Parathyroid adenoma (tissue), 2 donors: Measurements from ENCODE around the gene MTA1.
A peak's percentile ranks its signal among the peaks of the same experiment; 100 is the strongest.

Experiments
- H2AFZ ChIP-seq: fragments of 300-600 bp; sonication (generic); one replicate; pipeline ENCODE4 v1.7.0; 2017; ENCODE audit warnings: antibody characterized with exemption, mild to moderate bottlenecking
- H3K27ac ChIP-seq: fragments of 300-600 bp; sonication (generic); one replicate; pipeline ENCODE4 v1.7.0; 2017
- H3K27me3 ChIP-seq: fragments of 300-600 bp; sonication (generic); one replicate; pipeline ENCODE4 v1.7.0; 2017; ENCODE audit warnings: low read length; ENCODE audit not compliant: control insufficient read depth, insufficient read depth
- H3K36me3 ChIP-seq: fragments of 300-600 bp; sonication (generic); one replicate; pipeline ENCODE4 v1.7.0; 2017; ENCODE audit warnings: low read length; ENCODE audit not compliant: control insufficient read depth, insufficient read depth
- H3K4me1 ChIP-seq: fragments of 300-600 bp; sonication (generic); one replicate; pipeline ENCODE4 v1.7.0; 2017; ENCODE audit warnings: control low read depth
- H3K4me2 ChIP-seq: fragments of 300-600 bp; sonication (generic); one replicate; pipeline ENCODE4 v1.7.0; 2017; ENCODE audit warnings: low read length
- H3K4me3 ChIP-seq: fragments of 300-600 bp; sonication (generic); one replicate; pipeline ENCODE4 v1.7.0; 2017; ENCODE audit warnings: low read depth, low read length
- H3K79me2 ChIP-seq: fragments of 300-600 bp; sonication (generic); one replicate; pipeline ENCODE4 v1.7.0; 2017; ENCODE audit warnings: control low read depth
- H3K9ac ChIP-seq: fragments of 300-600 bp; sonication (generic); one replicate; pipeline ENCODE4 v1.7.0; 2017; ENCODE audit warnings: mild to moderate bottlenecking
- H3K9me3 ChIP-seq: fragments of 300-600 bp; sonication (generic); one replicate; pipeline ENCODE4 v1.7.0; 2017; ENCODE audit warnings: low read length; ENCODE audit not compliant: control insufficient read depth
- CTCF ChIP-seq: fragments of 300-600 bp; sonication (generic); IDR thresholded peaks from one replicate; pipeline ENCODE4 v1.7.0; 2017; ENCODE audit warnings: antibody characterized with exemption, mild to moderate bottlenecking
- donor health status: primary hyperparathyroidism.

MTA1 gene

GRCh38 chr14:105419195-105420091, at the start of gene MTA1:
Gene MTA1 (plus strand): TSS chr14:105419827. CDS start chr14:105420036, 209 bp downstream.
- no peaks in the 10 kb centered on the region for H3K36me3 ChIP-seq
- H3K4me2 ChIP-seq: peak within 1 kb of the TSS; percentile 98
- H3K79me2 ChIP-seq: peaks cover 8% of the 10 kb centered on the region
- H3K9ac ChIP-seq: no peak within 1 kb of the TSS
- no peaks in the 10 kb centered on the region for H3K27me3 ChIP-seq
- peaks cover 14% of the 10 kb centered on the region for H3K4me1 ChIP-seq
- H3K4me3 ChIP-seq: peak within 1 kb of the TSS; percentile 65
- peak within 1 kb of the TSS; percentile 99 for H2AFZ ChIP-seq
- TF ChIP-seq CTCF: no peak
- no peak within 1 kb of the TSS for H3K27ac ChIP-seq
- no peaks in the 10 kb centered on the region for H3K9me3 ChIP-seq

DNA sequence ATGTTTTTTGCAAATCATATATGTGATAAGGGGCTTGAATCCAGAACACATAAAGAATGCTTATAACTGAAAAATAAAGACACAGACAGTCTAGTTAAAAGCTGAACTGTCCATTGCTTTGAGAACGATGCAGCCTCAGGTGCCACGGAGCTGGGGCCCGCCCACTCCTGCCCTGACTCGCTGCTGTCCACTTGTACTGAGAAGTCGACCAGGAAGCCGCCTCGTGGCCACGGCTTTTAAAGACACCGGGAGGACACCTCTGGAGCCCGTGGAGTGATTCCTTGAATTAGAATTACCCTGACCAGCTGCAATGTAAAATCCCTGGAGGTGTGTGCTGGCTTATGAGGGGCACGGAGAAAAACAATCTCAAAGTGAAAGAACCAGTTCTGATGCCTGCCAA, 45.2 kb upstream of the MTA1 start:
- H3K9me3 ChIP-seq: no peaks in the 10 kb centered on the region
- no peak overlapping the region for H3K27ac ChIP-seq
- H3K4me1 ChIP-seq: no peaks in the 10 kb centered on the region
- no peaks in the 10 kb centered on the region for H3K36me3 ChIP-seq
- H3K9ac ChIP-seq: no peak overlapping the region
- no peaks in the 10 kb centered on the region for H3K27me3 ChIP-seq
- H3K79me2 ChIP-seq: peaks cover 2% of the 10 kb centered on the region
- H3K4me3 ChIP-seq: no peak overlapping the region
- no peak for TF ChIP-seq CTCF
- no peak overlapping the region for H2AFZ ChIP-seq
- H3K4me2 ChIP-seq: no peak overlapping the region

DNA sequence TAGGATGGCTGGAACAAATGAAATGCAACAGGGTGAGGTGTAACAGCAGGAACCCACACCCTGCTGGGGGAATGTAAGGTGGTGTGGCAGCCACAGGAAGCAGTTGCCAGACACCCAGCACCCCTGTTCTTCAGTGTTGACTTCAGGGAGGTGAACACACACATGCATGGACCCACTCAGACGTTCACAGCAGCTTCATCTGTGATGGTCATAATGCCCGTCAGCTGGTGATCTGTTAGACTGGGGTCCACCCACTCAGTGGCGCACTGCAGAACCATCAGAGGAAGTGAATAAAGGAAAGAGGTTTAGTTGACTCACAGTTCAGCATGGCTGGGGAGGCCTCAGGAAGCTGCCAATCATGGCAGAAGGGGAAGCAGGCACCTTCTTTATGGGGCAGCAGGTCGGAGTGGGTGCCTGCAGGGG, 44.0 kb upstream of the MTA1 start:
- H3K4me2 ChIP-seq: no peak overlapping the region
- TF ChIP-seq CTCF: no peak
- no peaks in the 10 kb centered on the region for H3K36me3 ChIP-seq
- no peak overlapping the region for H3K27ac ChIP-seq
- no peak overlapping the region for H3K9ac ChIP-seq
- H3K9me3 ChIP-seq: no peaks in the 10 kb centered on the region
- H3K79me2 ChIP-seq: peaks cover 2% of the 10 kb centered on the region
- H3K4me3 ChIP-seq: no peak overlapping the region
- no peaks in the 10 kb centered on the region for H3K27me3 ChIP-seq
- H3K4me1 ChIP-seq: no peaks in the 10 kb centered on the region
- no peak overlapping the region for H2AFZ ChIP-seq

DNA sequence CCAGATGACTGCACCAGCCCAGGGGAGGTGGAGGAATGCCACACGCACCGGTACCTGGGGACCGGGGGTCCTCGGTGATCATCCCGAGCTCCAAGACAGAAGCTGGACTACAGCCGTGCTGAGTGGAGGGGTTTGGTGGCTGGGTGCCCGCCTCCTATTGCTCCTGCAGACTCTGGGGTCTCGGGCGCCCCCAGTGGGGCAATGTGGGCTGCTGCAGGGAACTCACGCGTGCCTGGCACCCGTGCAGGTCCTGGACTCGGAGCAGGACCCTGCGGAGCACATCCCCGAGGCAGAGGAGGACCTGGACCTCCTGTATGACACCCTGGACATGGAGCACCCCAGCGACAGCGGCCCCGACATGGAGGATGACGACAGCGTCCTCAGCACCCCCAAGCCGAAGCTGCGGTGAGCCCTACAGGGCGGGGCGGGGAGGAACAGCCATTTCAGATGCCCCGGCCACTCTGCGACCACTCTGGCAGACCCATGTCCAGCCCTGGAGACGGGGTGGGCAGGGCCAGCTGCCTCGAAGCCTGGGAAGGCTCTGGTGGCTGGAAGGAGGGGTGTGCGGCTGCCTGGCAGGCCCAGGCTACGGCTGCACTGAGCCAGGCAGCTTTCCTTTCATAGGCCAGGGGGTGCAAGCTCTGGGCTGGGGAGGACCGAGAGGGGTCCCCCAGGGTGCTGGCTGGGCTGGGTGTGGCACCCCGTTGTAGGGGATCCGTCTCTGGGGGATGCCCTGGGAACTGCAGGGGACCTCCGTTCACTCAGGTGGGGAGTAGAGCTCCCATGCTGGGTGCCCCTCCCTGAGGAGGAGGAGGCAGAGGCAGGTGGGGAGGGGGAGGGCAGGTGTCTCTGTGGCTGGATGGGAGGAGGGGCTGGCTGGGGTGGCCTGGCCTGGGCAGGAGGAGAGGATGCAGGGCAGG, 42.8 kb upstream of the MTA1 start:
- no peak for TF ChIP-seq CTCF
- Histone ChIP-seq H3K4me1 (no peaks in the 10 kb centered on the region), H2AFZ (no peak overlapping the region), H3K36me3 (no peaks in the 10 kb centered on the region), H3K4me3 (no peak overlapping the region), H3K9ac (no peak overlapping the region), H3K9me3 (no peaks in the 10 kb centered on the region), H3K79me2 (peaks cover 2% of the 10 kb centered on the region), H3K4me2 (no peak overlapping the region), H3K27me3 (no peaks in the 10 kb centered on the region), H3K27ac (no peak overlapping the region)
